Heart left ventricle (tissue), 16 donors: ENCODE results near the gene MED8. TPM values are rescaled to one million over a fixed set of nuclear protein-coding genes. Genes with fewer than 3 reads are reported as not detected.

Experiments used
- ATAC-seq, 4 donors: fragments of 200-7000 bp; cut with Tn5 transposase; one replicate each; pipeline ENCODE4 v1.9.1; 2020 to 2022; ENCODE audit warnings: moderate library complexity in 4 of 4, mild to moderate bottlenecking in 3 of 4, moderate number of reproducible peaks in 1 of 4
- DNase-seq, 5 donors: peaks; one replicate each; pipeline ENCODE4 v3.0.0-alpha.2; 2020
- H3K27ac ChIP-seq, 12 donors: fragments of 200-600 bp; sonication (generic) in 4 of 12; one replicate each; pipeline versions ENCODE4 v1.5.0 to v1.8.0; 2016 to 2022; ENCODE audit warnings: mild to moderate bottlenecking in 2 of 12
- H3K27me3 ChIP-seq, 9 donors: fragments of 200-600 bp; sonication (generic) in 2 of 9; one replicate each; pipeline versions ENCODE4 v1.5.1 to v1.8.0; 2016 to 2022; ENCODE audit warnings: mild to moderate bottlenecking in 3 of 9
- H3K36me3 ChIP-seq, 9 donors: fragments of 200-600 bp; sonication (generic) in 2 of 9; one replicate each; pipeline versions ENCODE4 v1.5.0 to v1.8.0; 2018 to 2022; ENCODE audit warnings: mild to moderate bottlenecking in 2 of 9
- H3K4me1 ChIP-seq, 12 donors: fragments of 200-600 bp; sonication (generic) in 4 of 12; one replicate each; pipeline versions ENCODE4 v1.5.0 to v1.8.0; 2016 to 2022; ENCODE audit warnings: mild to moderate bottlenecking in 3 of 12
- H3K4me3 ChIP-seq, 12 donors: fragments of 200-600 bp; sonication (generic) in 4 of 12; one replicate each; pipeline versions ENCODE4 v1.5.0 to v1.8.0; 2017 to 2022; ENCODE audit warnings: mild to moderate bottlenecking in 9 of 12, moderate library complexity in 4 of 12
- H3K9me3 ChIP-seq, 12 donors: fragments of 200-600 bp; sonication (generic) in 4 of 12; one replicate each; pipeline versions ENCODE4 v1.5.0 to v1.8.0; 2016 to 2022; ENCODE audit warnings: mild to moderate bottlenecking in 1 of 12
- CTCF ChIP-seq, 12 donors: fragments of 200-600 bp; sonication (generic) in 4 of 12; IDR thresholded peaks; one replicate each; pipeline versions ENCODE4 v1.5.0 to v1.8.0; 2018 to 2022; ENCODE audit warnings: antibody characterized with exemption in 12 of 12, mild to moderate bottlenecking in 5 of 12
- POLR2A ChIP-seq, 2 donors: fragments of 450-650 bp; IDR thresholded peaks; one replicate each; pipeline ENCODE4 v1.6.1; 2017; ENCODE audit warnings: antibody characterized with exemption in 2 of 2, mild to moderate bottlenecking in 2 of 2, moderate library complexity in 2 of 2
- WGBS, 4 donors: extraction: QIAGEN DNeasy Blood & Tissue Kit in 2 of 4; methylation state at CpG; one replicate each; pipeline versions ENCODE4 v1.1.5 to v1.1.7; 2013 to 2018; 5-methylcytosine and 5-hydroxymethylcytosine counted together
- intact Hi-C, 10 donors: fragments of 100-400 bp; cut with DNase I; formaldehyde crosslinking; loops; one replicate each; pipeline versions ENCODE4 v1.11.1 to v1.14.2; 2022
- microRNA-seq, 4 donors: library from miRNA; unstranded; fragments of <30 nt; microRNA quantifications; one replicate each; pipeline versions ENCODE4 to v1.2.0, GENCODE V29; 2017 to 2020
- polyA plus RNA-seq, 2 donors: library from polyadenylated mRNA; stranded (reverse); fragments of 200-250 nt; gene quantifications; one replicate each; pipeline ENCODE4 v1.2.3, GENCODE V29; 2013
- total RNA-seq, 9 donors: library from RNA; depleted of rRNA in 2 of 9; stranded (reverse); fragments of >200 nt in 2 of 9; fragmentation: NEBNext Ultra II Directional in 3 of 9; extraction: Animal tissue kit (Norgen Biotek cat#: 25700) in 3 of 9; gene quantifications; one replicate each; pipeline versions ENCODE4 v1.1.0 to v1.2.4, GENCODE V29; 2016 to 2023
- donor health status: ischemic (EF 13 %, LVEDD 7.1; RV severe dilation, severe dysfunction).
- donor health status: healthy with polysubstance abuse.
- donor health status: DM: no; HTN: yes; CAD: no.
- donor health status: DM: no; HTN: no; CAD: no.
- donor health status: ischemic (EF 25% LVEDD 6.9; RV normal size, moderate dysfunction).
- donor health status: ischemic (EF 25% LVEDD 5.7; RV mildly dilated, moderate dysfunction).
- donor health status: healthy.
- donor health status: DM: yes; HTN: yes; CAD: no.
- donor health status: ischemic (EF 35%, LVEDD 5.7; RV mildly dilated, moderate dysfunction).
- donor health status: nonischemic (EF 11% LVEDD 7.7; RV severe dilation, severe dysfunction).
- donor health status: DM: yes; HTN: yes; CAD: no.
- donor health status: PGD.
- donor health status: ischemic (EF 29% LVEDD 5.4; RV normal size, mild dysfunction).
- donor health status: nonischemic (EF 23%, LVEDD 6.1; RV moderate dilation, normal function).

MED8 gene
- total and polyA plus RNA-seq, 11 donors, result 11.7 to 31.4 (median 16.9) TPM

- ATAC-seq, result no peak
- intact Hi-C loops, result no loop called here
- H3K4me3 ChIP-seq, result no peak overlapping the region
- WGBS, 4 donors, result 48 to 61% (median 56%) methylated on average over 7 of the region's 7 CpGs
- peaks cover 0 to 13% (median 9%) of the 10 kb centered on the region in 12 donors for H3K4me1 ChIP-seq
- no peaks in the 10 kb centered on the region for H3K36me3 ChIP-seq
- TF ChIP-seq CTCF (IDR thresholded peaks at IDR 0.05) (no peak), POLR2A (IDR thresholded peaks at IDR 0.05) (no peak)
- no peaks in the 10 kb centered on the region for H3K27me3 ChIP-seq
- H3K9me3 ChIP-seq, result no peaks in the 10 kb centered on the region
- H3K27ac ChIP-seq, result no peak overlapping the region
- no peak for DNase-seq
Observed at GRCh38 chr1:43334453-43335205, 55.0 kb downstream of the MED8 start.

Small RNAs within 50 kb of the gene (microRNA-seq; reads per million reads assigned to microRNA genes)
- gene MIR6734, result 1.8 to 4.1 (median 3.3) reads per million in 4 donors

Other genes starting within 250 kb of the MED8 start
- gene EBNA1BP2, start 217.5 kb downstream of the MED8 start, total RNA-seq, result 10 to 100 TPM; 22.8 to 62.1 (median 27.2) TPM
- 100 to 1,000 TPM in 1 of 2 donors, 10 to 100 TPM in 1; 32.9 to 166 TPM for gene EBNA1BP2, start 217.5 kb downstream of the MED8 start, polyA plus RNA-seq
- gene CFAP57, start 217.5 kb downstream of the MED8 start, total RNA-seq, result under 1 TPM in 4 of 9 donors, not detected in 5; 0.07 to 0.34 (median 0.16) TPM
- gene CFAP57, start 217.5 kb downstream of the MED8 start, polyA plus RNA-seq, result under 1 TPM; 0.08 to 0.12 TPM
- under 1 TPM in 4 of 9 donors, not detected in 5; 0.15 to 0.68 (median 0.47) TPM for gene TMEM125, start 119.8 kb downstream of the MED8 start, total RNA-seq
- gene TMEM125, start 119.8 kb downstream of the MED8 start, polyA plus RNA-seq, result under 1 TPM; 0.11 to 0.30 TPM
- gene C1orf210, start 104.2 kb downstream of the MED8 start, total RNA-seq, result not detected
- gene C1orf210, start 104.2 kb downstream of the MED8 start, polyA plus RNA-seq, result not detected
- gene TIE1, start 88.8 kb downstream of the MED8 start, total RNA-seq, result 10 to 100 TPM; 19.2 to 65.1 (median 28.4) TPM
- gene TIE1, start 88.8 kb downstream of the MED8 start, polyA plus RNA-seq, result 10 to 100 TPM; 25.1 to 37.6 TPM
- under 1 TPM; 0.25 to 0.98 (median 0.59) TPM for gene MPL, start 52.0 kb downstream of the MED8 start, total RNA-seq
- under 1 TPM in 1 of 2 donors, not detected in 1; 0.11 TPM for gene MPL, start 52.0 kb downstream of the MED8 start, polyA plus RNA-seq
- 10 to 100 TPM in 1 of 9 donors, 1 to 10 TPM in 5, under 1 TPM in 3; 0.45 to 16.9 (median 1.5) TPM for gene CDC20, start 30.8 kb downstream of the MED8 start, total RNA-seq
- under 1 TPM; 0.38 to 0.49 TPM for gene CDC20, start 30.8 kb downstream of the MED8 start, polyA plus RNA-seq
- 10 to 100 TPM; 22.1 to 63.5 (median 33.6) TPM for gene ELOVL1, start 21.8 kb downstream of the MED8 start, total RNA-seq
- 10 to 100 TPM; 25.7 to 93.4 TPM for gene ELOVL1, start 21.8 kb downstream of the MED8 start, polyA plus RNA-seq
- 10 to 100 TPM; 19.0 to 39.7 (median 24.4) TPM for gene SZT2, start 99 bp upstream of the MED8 start, total RNA-seq
- 10 to 100 TPM; 13.1 to 29.1 TPM for gene SZT2, start 99 bp upstream of the MED8 start, polyA plus RNA-seq
- gene HYI, start 64.1 kb upstream of the MED8 start, total RNA-seq, result 10 to 100 TPM; 13.9 to 30.3 (median 20.9) TPM
- 10 to 100 TPM in 1 of 2 donors, 1 to 10 TPM in 1; 8.1 to 33.0 TPM for gene HYI, start 64.1 kb upstream of the MED8 start, polyA plus RNA-seq
- gene PTPRF, start 141.1 kb upstream of the MED8 start, total RNA-seq, result 10 to 100 TPM in 1 of 9 donors, 1 to 10 TPM in 8; 2.1 to 74.1 (median 6.3) TPM
- 1 to 10 TPM in 1 of 2 donors, under 1 TPM in 1; 0.91 to 4.0 TPM for gene PTPRF, start 141.1 kb upstream of the MED8 start, polyA plus RNA-seq